Ascending aorta (tissue), 2 donors: ENCODE data around the gene RALGAPA2. TPM values are rescaled to one million over a fixed set of nuclear protein-coding genes. Genes with fewer than 3 reads are reported as not detected.

Source experiments
- DNase-seq, 2 donors: peaks; one replicate each; pipeline ENCODE4 v3.0.0-alpha.2; 2019; ENCODE audit warnings: low spot score in 2 of 2
- H3K27ac ChIP-seq, 2 donors: fragments of 200-600 bp; sonication (generic); one replicate each; pipeline ENCODE4 v1.5.1; 2016 to 2017; ENCODE audit warnings: mild to moderate bottlenecking in 1 of 2
- H3K27me3 ChIP-seq: fragments of 200-600 bp; sonication (generic); one replicate; pipeline ENCODE4 v1.5.1; 2017
- H3K36me3 ChIP-seq, 2 donors: fragments of 200-600 bp; sonication (generic); one replicate each; pipeline ENCODE4 v1.5.1; 2016
- H3K4me1 ChIP-seq, 2 donors: fragments of 200-600 bp; sonication (generic); one replicate each; pipeline ENCODE4 v1.5.1; 2016 to 2017; ENCODE audit warnings: mild to moderate bottlenecking in 1 of 2
- H3K4me3 ChIP-seq, 2 donors: fragments of 200-600 bp; sonication (generic); one replicate each; pipeline ENCODE4 v1.5.1; 2016 to 2017; ENCODE audit warnings: mild to moderate bottlenecking in 1 of 2
- H3K9me3 ChIP-seq, 2 donors: fragments of 200-600 bp; sonication (generic); one replicate each; pipeline ENCODE4 v1.5.1; 2016
- CTCF ChIP-seq, 3 experiments: fragments of 200-600 bp in 2 of 3; fragments of 450-650 bp in 1 of 3; sonication (generic) in 2 of 3; IDR thresholded peaks; one replicate each; pipeline ENCODE4 v1.5.1; 2016 to 2019; ENCODE audit warnings: antibody characterized with exemption in 3 of 3, mild to moderate bottlenecking in 1 of 3, moderate library complexity in 1 of 3
- intact Hi-C: fragments of 100-400 bp; cut with DNase I; formaldehyde crosslinking; loops from one replicate; pipeline ENCODE4 v1.15.1; 2023
- total RNA-seq: library from RNA; depleted of rRNA; stranded (reverse); fragments of >200 nt; gene quantifications from one replicate; pipeline ENCODE4 v1.1.0, GENCODE V29; 2016

The RALGAPA2 gene
- total RNA-seq, 1 donor from 2014 or later = 68.9 TPM

DNA sequence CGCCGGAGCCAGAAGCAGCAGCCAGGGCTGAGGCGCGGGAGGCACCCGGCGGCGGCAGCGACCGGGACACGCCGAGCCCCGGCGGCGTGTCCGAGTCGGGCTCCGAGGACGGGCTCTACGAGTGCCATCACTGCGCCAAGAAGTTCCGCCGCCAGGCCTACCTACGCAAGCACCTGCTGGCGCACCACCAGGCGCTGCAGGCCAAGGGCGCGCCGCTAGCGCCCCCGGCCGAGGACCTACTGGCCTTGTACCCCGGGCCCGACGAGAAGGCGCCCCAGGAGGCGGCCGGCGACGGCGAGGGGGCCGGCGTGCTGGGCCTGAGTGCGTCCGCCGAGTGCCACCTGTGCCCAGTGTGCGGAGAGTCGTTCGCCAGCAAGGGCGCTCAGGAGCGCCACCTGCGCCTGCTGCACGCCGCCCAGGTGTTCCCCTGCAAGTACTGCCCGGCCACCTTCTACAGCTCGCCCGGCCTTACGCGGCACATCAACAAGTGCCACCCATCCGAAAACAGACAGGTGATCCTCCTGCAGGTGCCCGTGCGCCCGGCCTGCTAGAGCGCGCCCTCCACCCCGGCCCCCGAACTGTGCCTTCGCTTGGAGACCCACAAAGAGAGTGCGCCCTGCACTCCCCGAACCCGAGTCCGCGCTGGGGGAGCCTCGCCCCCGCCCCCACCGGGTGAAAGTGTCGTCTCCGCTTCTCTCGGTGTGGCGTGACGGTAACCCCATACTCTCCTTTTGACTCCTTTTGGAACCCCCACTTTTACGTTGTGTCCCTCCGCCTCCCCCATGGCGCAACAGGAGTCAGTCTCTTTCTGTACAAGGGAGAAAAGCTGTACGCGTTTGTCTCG lies 343.0 kb downstream of the RALGAPA2 start:
- no peak for TF ChIP-seq CTCF (IDR thresholded peaks at IDR 0.05)
- Histone ChIP-seq H3K27me3 (peaks cover 13% of the 10 kb centered on the region), H3K27ac (no peak overlapping the region), H3K4me1 (peaks cover 7 to 11% of the 10 kb centered on the region in 2 donors), H3K4me3 (peak overlapping the region; percentile 43 to 55), H3K9me3 (no peaks in the 10 kb centered on the region), H3K36me3 (no peaks in the 10 kb centered on the region)
- intact Hi-C loops = loop anchor here (10.0 kb wide), 1 partner anchor 285 kb away; no protein-coding TSS in a partner anchor
- DNase-seq = no peak

DNA sequence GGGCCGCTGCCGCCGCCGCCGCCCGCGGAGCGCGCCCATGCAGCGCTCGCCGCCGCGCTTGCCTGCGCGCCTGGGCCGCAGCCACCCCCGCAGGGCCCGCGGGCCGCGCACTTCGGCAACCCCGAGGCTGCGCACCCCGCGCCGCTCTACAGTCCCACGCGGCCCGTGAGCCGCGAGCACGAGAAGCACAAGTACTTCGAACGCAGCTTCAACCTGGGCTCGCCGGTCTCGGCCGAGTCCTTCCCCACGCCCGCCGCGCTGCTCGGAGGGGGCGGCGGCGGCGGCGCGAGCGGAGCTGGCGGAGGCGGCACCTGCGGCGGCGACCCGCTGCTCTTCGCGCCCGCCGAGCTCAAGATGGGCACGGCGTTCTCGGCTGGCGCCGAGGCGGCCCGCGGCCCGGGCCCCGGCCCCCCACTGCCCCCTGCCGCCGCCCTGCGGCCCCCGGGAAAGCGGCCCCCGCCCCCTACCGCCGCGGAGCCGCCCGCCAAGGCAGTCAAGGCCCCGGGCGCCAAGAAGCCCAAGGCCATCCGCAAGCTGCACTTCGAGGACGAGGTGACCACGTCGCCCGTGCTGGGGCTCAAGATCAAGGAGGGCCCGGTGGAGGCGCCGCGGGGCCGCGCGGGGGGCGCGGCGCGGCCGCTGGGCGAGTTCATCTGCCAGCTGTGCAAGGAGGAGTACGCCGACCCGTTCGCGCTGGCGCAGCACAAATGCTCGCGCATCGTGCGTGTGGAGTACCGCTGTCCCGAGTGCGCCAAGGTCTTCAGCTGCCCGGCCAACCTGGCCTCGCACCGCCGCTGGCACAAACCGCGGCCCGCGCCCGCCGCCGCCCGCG lies 343.8 kb downstream of the RALGAPA2 start:
- intact Hi-C loops = loop anchor here (10.0 kb wide), 1 partner anchor 284 kb away; no protein-coding TSS in a partner anchor
- H3K9me3 ChIP-seq = no peaks in the 10 kb centered on the region
- H3K4me3 ChIP-seq = peak overlapping the region; percentile 43 to 55
- no peaks in the 10 kb centered on the region for H3K36me3 ChIP-seq
- H3K27ac ChIP-seq = no peak overlapping the region
- no peak for TF ChIP-seq CTCF (IDR thresholded peaks at IDR 0.05)
- no peak for DNase-seq
- H3K4me1 ChIP-seq = peaks cover 7 to 11% of the 10 kb centered on the region in 2 donors
- H3K27me3 ChIP-seq = peaks cover 19% of the 10 kb centered on the region

GRCh38 chr20:20367575-20368417 lies 344.6 kb downstream of the RALGAPA2 start, which contains the start of gene INSM1:
INSM1 (plus strand) TSS chr20:20368104; CDS start chr20:20368268, 164 bp downstream.
- no peak within 1 kb of the TSS for H3K27ac ChIP-seq

DNA sequence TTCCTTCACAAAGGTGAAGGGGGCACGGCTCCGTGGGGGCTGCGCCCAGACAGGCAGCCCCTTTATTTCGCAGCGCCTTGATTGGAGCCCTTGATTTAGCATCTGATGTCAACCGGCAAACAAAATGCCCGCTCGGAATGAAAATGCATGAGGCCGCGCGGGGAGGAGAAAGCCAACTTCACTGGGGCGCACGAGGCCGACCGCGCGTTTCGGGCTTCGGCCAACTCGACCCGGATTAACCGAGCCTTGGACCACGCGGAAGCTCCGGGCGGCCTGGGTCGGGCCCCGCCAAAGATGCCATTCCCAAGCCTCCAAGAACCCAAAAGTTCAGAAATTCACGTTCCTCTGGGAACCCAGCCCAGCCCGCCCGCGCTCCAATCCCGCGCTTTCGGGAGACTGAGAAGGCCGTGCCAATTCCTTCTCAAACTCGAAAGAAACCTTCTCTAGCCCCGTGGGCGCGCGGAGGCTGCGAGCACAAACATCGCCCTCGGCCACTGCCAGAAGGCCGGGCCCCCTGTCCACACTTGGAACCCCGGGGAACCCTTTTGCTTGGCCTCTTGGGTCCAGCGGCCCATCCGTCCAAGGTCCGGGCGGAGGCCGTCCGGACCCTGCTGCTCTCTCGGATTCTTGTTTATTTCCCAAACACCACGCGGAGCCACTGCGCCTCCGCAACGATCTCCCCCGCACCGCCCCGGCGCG lies 345.4 kb downstream of the RALGAPA2 start:
- no peaks in the 10 kb centered on the region for H3K9me3 ChIP-seq
- H3K4me1 ChIP-seq = peaks cover 7 to 11% of the 10 kb centered on the region in 2 donors
- DNase-seq = no peak
- H3K27me3 ChIP-seq = peaks cover 19% of the 10 kb centered on the region
- peak overlapping the region; percentile 48 to 52 for H3K4me3 ChIP-seq
- intact Hi-C loops = loop anchor here (10.0 kb wide), 1 partner anchor 282 kb away; no protein-coding TSS in a partner anchor
- H3K27ac ChIP-seq = no peak overlapping the region
- no peak for TF ChIP-seq CTCF (IDR thresholded peaks at IDR 0.05)
- no peaks in the 10 kb centered on the region for H3K36me3 ChIP-seq

More at GRCh38 chr20:20367575-20368417, 344.6 kb downstream of the RALGAPA2 start, which contains the start of gene INSM1:
- no peaks in the 10 kb centered on the region for H3K36me3 ChIP-seq
- no peak for TF ChIP-seq CTCF (IDR thresholded peaks at IDR 0.05)
- peaks cover 7 to 11% of the 10 kb centered on the region in 2 donors for H3K4me1 ChIP-seq
- no peaks in the 10 kb centered on the region for H3K9me3 ChIP-seq
- H3K4me3 ChIP-seq = peak within 1 kb of the TSS; percentile 52 to 55
- DNase-seq = no peak
- H3K27me3 ChIP-seq = peaks cover 19% of the 10 kb centered on the region
- intact Hi-C loops = loop anchor here (10.0 kb wide), 1 partner anchor 283 kb away; no protein-coding TSS in a partner anchor
